ENCODE data around the gene TRIM33.

Gene TRIM33

GRCh38 chr1:114511032-114511785 is at the start of gene TRIM33:
Gene TRIM33, minus strand, starts transcription at chr1:114511203. Its CDS starts 127 bp downstream, at chr1:114511076.
- DNase-seq = peak; percentile 93

DNA sequence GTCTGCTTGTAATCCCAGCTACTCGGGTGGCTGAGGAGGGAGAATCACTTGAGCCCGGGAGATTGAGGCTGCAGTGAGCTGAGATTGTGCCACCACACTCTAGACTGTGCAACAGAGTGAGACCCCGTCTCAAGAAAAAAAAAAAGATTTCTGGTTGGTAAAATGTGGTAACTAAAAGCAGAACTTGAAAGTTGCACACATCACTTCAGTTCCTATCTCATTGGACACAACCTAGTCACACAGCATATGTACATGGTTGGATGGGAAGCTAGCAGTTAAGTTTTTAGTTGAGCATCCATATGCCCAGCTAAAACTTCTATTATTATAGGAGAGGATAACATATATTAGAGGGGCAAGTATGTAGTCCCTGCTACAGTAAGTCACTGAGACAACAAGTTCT is 48.4 kb upstream of the TRIM33 start:
- DNase-seq = no peak

- DNase-seq = no peak
These were observed 47.5 kb upstream of the TRIM33 start for GRCh38 chr1:114558544-114558943.

DNA sequence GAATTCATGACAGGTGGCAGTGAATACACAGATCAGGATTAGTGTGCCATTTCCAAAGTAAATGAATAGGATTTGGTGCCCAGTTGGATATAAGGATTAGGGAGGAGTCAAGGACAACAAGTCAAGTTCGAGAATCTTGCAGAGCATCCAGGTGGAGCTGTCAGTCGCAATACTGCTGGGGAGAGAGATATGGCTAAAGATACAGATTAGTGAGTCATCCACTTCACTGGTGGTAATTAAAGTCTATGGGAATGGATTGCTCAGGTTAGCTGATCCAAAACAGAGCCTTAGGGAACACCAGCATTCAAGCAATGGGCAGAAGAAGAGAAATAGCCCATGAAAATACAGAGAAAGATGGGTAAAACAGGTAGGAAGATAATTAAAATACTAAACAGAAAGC is 43.6 kb upstream of the TRIM33 start:
- no peak for DNase-seq

DNA sequence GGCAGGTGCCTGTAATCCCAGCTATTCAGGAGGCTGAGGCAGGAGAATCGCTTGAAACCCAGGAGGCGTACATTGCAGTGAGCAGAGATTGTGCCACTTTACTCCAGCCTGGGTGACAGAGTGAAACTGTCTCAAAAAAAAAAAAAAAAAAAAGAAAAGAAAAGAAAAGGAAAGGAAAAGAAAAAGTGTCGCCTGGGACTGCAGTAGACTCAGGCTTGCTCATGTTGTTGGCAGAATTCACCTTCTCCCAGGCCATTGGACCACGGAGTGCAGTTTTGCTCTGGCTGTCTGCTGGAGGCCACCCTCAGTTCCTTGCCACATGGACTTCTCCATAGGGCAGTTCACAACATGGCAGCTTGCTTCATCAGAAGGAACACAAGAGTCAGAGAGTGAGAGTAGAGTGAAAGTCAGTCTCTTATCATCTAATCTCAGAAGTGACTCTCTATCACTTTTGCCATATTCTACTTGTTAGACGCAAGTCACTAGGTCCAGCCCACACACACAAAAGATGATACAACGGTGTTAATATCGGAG is 41.2 kb upstream of the TRIM33 start:
- no peak for DNase-seq

- DNase-seq = no peak
These were observed 40.4 kb upstream of the TRIM33 start for GRCh38 chr1:114551400-114551799.

DNA sequence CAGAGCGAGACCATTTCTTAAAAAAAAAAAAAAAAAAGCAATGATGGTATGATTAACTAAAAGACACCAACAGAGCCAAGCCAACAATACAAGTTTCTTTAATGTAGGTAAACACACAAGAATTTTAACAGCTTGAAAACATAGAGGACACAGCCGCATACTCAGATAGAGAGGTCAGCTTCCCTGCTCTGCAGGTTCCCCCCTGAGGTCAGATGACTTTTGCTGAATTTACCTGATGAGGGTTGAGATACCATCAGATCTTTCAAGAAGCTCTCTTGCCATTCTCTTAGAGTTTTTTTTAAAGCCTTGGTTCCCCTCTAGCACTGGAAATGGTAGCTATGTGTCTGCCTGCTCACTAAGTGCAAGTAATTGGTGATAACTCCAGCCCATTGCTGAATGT is 39.3 kb upstream of the TRIM33 start:
- DNase-seq = no peak

DNA sequence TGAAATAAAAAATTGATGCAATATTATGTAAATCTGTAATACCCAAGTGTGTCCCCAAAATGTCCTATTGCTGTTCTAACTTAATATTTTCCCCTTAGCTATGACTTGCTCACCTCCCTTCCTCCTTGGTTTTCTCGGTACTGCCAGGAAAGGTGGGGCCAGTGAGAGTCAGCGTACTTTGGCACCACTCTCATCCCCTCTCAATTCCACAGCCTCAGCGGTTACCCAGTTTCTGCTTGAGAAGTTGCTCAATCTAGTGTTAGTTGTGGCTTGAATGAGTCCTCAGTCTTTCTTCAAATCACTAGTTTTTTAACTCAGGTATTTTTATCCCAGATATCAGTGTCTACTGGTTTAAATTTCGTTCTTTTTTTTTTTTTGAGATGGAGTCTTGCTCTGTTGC is 38.1 kb upstream of the TRIM33 start:
- no peak for DNase-seq

- DNase-seq = no peak
These were observed 36.1 kb upstream of the TRIM33 start for GRCh38 chr1:114547076-114547475.

GRCh38 chr1:114545796-114546195 is 34.8 kb upstream of the TRIM33 start:
- DNase-seq = no peak

DNA sequence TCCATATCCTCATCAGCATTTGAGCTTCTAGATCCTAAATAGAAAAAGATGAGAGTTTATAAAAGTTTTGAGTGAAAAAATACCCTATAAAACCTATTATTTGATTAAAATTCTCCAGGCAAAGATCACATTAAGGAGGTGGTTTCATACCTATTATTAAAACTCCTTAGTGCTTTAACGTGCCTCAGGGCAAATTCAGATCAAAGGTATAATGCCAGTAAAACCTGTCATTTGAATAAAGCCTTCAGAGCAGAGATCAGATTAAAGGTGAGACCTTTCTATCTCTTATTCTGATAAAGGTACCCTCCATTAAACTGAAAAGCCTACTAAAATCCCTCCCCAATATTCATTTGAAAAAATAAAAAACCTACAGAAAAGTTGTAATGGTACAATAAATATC is 34.3 kb upstream of the TRIM33 start:
- DNase-seq = no peak

GRCh38 chr1:114540821-114541220 is 29.8 kb upstream of the TRIM33 start:
- DNase-seq = no peak

- no peak for DNase-seq
These were observed 29.3 kb upstream of the TRIM33 start for GRCh38 chr1:114540272-114540671.

DNA sequence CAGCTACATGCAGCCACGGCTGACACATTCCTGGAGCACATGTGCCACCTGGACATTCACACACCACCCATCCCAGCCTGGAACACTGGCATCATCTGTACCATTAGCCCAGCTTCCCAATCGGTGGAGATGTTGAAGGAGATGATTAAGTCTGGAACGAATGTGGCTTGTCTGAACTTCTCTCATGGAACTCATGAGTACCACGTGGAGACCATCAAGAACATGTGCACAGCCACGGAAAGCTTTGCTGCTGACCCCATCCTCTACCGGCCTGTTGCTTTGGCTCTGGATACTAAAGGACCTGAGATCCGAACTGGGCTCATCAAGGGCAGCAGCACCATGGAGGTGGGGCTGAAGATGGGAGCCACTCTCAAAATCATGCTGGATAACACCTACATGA is 25.0 kb upstream of the TRIM33 start:
- no peak for DNase-seq

DNA sequence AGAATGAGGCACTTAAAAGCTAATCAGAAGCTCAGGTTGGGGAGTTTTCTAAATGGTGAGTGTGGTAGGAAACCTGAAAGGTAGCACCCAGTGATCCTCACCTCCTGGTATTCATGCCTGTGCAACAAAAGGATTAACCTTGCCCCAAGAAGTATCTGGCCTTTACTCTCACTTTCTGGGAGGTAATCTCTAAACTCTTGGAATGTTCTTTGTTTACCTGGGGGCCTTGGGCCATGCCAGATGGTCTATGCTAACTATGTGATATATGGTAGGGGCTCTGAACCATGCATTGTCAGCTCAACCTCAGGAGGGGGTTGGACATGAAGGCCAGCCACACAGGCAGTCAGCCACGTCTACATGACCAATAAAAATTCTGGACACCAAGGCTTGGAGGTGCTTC is 24.4 kb upstream of the TRIM33 start:
- no peak for DNase-seq

DNA sequence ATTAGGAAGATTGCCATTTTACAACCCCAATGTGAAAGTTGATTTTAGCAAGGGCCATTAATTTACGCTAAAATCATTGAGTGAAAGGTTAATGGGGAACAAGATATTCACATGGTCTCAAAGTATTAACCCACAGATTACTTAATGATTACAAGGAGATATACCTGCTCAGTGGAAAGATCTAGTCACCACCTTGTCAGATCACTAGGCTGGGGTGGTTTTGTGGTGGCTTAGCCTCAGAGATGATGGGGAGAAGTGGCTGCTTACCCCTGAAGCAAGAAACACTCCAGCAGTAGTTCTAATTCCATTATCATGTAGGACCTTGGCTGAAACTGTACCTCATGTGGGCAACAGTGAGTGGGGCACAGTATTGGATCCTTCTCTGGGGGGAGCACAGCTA is 20.1 kb upstream of the TRIM33 start:
- no peak for DNase-seq

- no peak for DNase-seq
These were observed 19.2 kb upstream of the TRIM33 start for GRCh38 chr1:114530224-114530623.

DNA sequence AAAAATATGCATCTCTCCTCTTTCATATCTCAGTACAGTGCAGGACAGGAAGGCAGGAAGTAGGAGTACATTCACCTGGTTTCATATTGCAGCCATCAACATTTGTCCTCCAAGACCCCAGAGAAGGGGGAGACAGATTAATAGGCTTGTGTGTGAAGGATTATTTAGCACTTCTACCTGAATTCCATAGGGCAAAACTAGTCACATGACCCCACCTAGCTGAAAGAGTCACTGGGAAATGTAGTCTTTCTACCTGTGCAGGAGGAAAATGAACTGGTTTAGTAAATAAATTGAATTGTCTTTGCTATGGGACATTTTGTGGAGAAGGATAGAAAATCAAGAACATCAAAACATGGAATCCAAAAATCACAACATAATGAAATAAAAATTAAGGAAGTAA is 13.9 kb upstream of the TRIM33 start:
- DNase-seq = no peak

DNA sequence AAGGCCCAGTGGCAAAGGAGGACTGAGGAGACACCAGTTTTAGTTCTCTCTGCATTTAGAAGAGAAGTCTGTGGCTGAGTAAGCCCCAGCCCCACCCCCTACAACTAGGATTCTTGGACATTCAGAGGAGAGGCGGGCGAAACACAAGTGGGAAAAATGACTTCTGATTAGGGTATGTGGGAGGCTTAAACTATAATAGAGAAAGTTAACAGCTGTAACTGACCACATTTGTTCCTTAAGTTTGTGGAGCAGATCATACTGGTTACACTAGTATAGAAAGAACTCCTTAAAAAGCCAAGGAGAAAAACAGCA is 11.2 kb upstream of the TRIM33 start:
- DNase-seq = no peak

GRCh38 chr1:114521396-114522263 is 10.6 kb upstream of the TRIM33 start:
- DNase-seq = no peak

DNA sequence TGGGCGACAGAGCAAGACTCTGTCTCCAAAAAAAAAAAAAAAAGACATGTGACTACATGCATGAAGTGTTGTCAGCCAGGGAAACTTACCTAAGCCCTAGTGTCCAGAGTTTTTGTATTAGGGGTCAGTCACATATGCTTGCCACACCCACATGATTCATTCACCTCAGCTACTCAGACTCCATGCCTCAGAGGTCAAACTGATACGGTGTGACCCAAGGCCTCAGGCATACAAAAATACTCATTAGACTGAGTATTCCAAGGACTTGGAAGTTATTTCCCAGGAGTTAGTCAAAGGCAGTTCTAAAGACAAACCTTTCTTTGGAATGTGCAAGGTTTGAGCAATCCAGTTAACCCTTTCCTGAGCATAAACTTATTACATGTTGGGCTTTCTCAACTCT is 6.3 kb upstream of the TRIM33 start:
- no peak for DNase-seq

DNA sequence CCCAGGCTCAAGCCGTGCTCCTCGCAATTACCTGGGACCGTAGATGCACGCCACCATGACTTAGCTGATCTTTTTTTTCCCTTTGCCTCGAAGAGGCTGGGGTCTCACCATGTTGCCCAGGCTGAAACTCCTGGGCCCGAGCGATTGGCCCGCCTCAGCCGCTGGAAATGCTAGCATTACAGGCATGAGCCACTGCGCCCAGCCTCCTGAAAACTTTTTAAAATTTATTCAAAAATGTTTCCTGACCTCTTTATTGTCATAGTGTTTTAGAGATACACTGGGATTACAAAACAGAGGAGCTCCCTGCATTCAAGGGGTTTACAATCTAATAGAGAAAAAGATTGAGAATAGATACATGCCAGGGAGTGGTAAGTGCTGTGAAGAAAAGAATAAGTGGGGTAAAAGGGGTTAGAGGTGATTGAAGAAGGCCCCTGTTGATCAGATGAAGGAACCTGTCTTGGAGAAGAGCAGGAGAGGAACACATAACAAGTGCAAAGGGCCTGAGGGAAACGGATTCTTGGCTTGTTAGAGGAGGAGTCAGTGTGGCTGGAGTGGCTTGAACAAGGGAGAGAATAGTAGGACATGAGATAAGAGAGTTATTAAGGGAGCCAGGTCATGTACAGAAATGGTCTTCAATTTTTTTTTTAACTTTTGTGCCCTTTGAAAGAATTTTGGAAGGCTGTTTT is 1.7 kb upstream of the TRIM33 start:
- no peak for DNase-seq

GRCh38 chr1:114510274-114511031 is 550 bp downstream of the TRIM33 start:
- no peak for DNase-seq

Measured in fibroblast of skin of right quadriceps (primary cell).